Lung (tissue), 12 donors: Measurements from ENCODE around the gene KRT34. TPM values are rescaled to one million over a fixed set of nuclear protein-coding genes. Genes with fewer than 3 reads are reported as not detected.

ENCODE experiments used
- ATAC-seq: fragments of 200-7000 bp; cut with Tn5 transposase; one replicate; pipeline ENCODE4 v1.9.1; 2020; ENCODE audit warnings: moderate number of reproducible peaks; ENCODE audit not compliant: insufficient read depth, low FRiP score
- DNase-seq, 3 donors: peaks; one replicate each; pipeline ENCODE4 v3.0.0-alpha.2; 2013 to 2017
- H3K27ac ChIP-seq, 2 donors: one replicate each; pipeline ENCODE4 v1.5.1; 2013; ENCODE audit warnings: mild to moderate bottlenecking in 2 of 2, moderate library complexity in 2 of 2, control low read depth in 1 of 2, inconsistent platforms in 1 of 2, low read depth in 1 of 2, low read length in 1 of 2
- H3K27me3 ChIP-seq, 3 donors: one replicate each; pipeline ENCODE4 v1.5.1; 2013; ENCODE audit warnings: low read length in 2 of 3; ENCODE audit not compliant: control insufficient read depth in 3 of 3, insufficient read depth in 3 of 3
- H3K36me3 ChIP-seq, 4 donors: one replicate each; pipeline ENCODE4 v1.5.1; 2013; ENCODE audit warnings: low read length in 4 of 4, mild to moderate bottlenecking in 1 of 4, moderate library complexity in 1 of 4; ENCODE audit not compliant: control insufficient read depth in 4 of 4, insufficient read depth in 4 of 4
- H3K4me1 ChIP-seq, 5 donors: one replicate each; pipeline ENCODE4 v1.5.1; 2013; ENCODE audit warnings: low read length in 5 of 5, mild to moderate bottlenecking in 2 of 5, moderate library complexity in 1 of 5; ENCODE audit not compliant: control insufficient read depth in 5 of 5, insufficient read depth in 5 of 5
- H3K4me3 ChIP-seq: one replicate; pipeline ENCODE4 v1.5.1; 2013; ENCODE audit warnings: mild to moderate bottlenecking, control low read depth, moderate library complexity
- H3K9ac ChIP-seq, 2 donors: one replicate each; pipeline ENCODE4 v1.5.1; 2013; ENCODE audit warnings: low read length in 2 of 2, control low read depth in 1 of 2; ENCODE audit not compliant: insufficient read depth in 1 of 2
- H3K9me3 ChIP-seq, 4 donors: one replicate each; pipeline ENCODE4 v1.5.1; 2013; ENCODE audit warnings: low read length in 3 of 4, mild to moderate bottlenecking in 1 of 4, moderate library complexity in 1 of 4; ENCODE audit not compliant: control insufficient read depth in 4 of 4, insufficient read depth in 3 of 4
- WGBS, 2 donors: extraction: QIAGEN DNeasy Blood & Tissue Kit; methylation state at CpG; one replicate each; pipeline ENCODE4 v1.1.7; 2013; 5-methylcytosine and 5-hydroxymethylcytosine counted together
- polyA plus RNA-seq, 2 donors: library from polyadenylated mRNA; stranded (reverse); fragments of 200-250 nt; gene quantifications; one replicate each; pipeline ENCODE4 v1.2.1, GENCODE V29; 2013
- total RNA-seq, 2 donors: library from RNA; depleted of rRNA in 1 of 2; stranded (reverse); fragments of >200 nt in 1 of 2; gene quantifications; one replicate each; pipeline ENCODE4 v1.2.1, GENCODE V29; 2014 to 2021
- TF ChIP-seq, protein P1 (sequence below): IDR thresholded peaks from 2 replicates; pipeline ENCODE4 v1.5.1; 2012; ENCODE audit warnings: mild to moderate bottlenecking; ENCODE audit errors: control extremely low read depth, extremely low read depth
- donor health status: control.
- donor health status: control.
- donor health status: Bipolar disorder and iron deficiency.
- donor health status: healthy.
- donor health status: DM: yes; HTN: yes; CAD: no.

The KRT34 gene
- total and polyA plus RNA-seq, 4 donors: not detected

DNA sequence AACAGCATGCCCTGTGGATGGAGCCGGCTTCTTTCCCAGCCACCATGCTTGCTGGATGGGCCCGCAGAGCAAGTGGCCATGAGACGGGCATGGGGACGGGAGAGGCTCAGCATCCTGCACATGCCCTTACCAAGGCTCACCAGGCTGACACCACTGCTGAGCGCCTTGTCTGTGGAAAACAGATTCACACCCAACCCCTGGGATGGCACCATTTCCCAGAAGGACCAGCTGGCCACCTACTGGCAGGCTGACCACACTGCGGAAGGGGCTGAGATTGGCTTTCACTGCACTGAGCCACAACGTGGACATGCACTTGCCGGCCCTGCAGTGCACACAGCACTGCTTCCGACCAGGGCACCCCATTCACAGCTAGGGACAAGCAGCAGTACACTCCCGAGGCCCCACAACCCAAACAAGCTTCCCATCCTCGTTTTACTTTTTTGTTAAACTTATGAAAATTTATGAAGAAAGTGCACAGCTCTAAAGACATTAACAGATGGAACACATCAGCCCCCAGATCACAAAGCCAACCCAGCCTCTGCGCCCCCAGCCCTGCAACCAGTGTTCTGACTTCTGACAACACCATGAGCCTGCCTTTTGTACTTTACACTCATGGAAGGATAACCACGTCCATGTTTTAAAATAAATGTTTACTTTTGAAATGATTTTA is 52.7 kb downstream of the KRT34 start:
- ATAC-seq: no peak
- H3K27me3 ChIP-seq: no peaks in the 10 kb centered on the region
- peak; percentile 76 to 91 (median 85) for DNase-seq

DNA sequence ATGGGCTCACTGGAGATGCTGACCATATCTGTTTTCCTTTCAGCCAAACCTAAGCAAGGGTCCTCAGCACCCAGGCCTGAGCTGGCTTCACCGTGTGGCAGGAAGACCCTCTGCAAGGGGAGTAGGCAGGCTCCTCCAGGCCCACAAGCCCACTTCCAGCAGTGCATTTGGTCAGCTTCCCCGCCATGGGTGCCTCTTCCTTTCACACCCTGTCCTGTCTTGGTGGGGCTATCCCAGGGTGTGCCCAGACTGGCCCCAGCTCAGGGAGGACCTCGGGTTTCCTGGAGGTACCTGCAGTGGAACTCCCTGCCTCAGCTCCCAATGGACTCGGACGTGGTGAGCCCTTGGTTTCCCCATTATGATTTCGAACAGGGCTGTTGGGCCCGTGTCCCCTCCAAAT is 53.9 kb downstream of the KRT34 start:
- H3K9ac ChIP-seq: no peak overlapping the region
- no peak for DNase-seq

More for the DNA sequence above, 52.7 kb downstream of the KRT34 start:
- no peaks in the 10 kb centered on the region for H3K36me3 ChIP-seq
- H3K4me1 ChIP-seq: peaks cover 0 to 15% (median 0%) of the 10 kb centered on the region in 5 donors
- no peak overlapping the region for H3K27ac ChIP-seq
- no peak overlapping the region for H3K4me3 ChIP-seq
- 53 to 62% methylated on average over 13 of the region's 13 CpGs for WGBS, 2 donors
- TF ChIP-seq, protein P1, sequence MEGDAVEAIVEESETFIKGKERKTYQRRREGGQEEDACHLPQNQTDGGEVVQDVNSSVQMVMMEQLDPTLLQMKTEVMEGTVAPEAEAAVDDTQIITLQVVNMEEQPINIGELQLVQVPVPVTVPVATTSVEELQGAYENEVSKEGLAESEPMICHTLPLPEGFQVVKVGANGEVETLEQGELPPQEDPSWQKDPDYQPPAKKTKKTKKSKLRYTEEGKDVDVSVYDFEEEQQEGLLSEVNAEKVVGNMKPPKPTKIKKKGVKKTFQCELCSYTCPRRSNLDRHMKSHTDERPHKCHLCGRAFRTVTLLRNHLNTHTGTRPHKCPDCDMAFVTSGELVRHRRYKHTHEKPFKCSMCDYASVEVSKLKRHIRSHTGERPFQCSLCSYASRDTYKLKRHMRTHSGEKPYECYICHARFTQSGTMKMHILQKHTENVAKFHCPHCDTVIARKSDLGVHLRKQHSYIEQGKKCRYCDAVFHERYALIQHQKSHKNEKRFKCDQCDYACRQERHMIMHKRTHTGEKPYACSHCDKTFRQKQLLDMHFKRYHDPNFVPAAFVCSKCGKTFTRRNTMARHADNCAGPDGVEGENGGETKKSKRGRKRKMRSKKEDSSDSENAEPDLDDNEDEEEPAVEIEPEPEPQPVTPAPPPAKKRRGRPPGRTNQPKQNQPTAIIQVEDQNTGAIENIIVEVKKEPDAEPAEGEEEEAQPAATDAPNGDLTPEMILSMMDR: peak; percentile 48
- H3K9me3 ChIP-seq: no peaks in the 10 kb centered on the region
- no peak overlapping the region for H3K9ac ChIP-seq

More for the DNA sequence above, 53.9 kb downstream of the KRT34 start:
- peaks cover 0 to 15% (median 0%) of the 10 kb centered on the region in 5 donors for H3K4me1 ChIP-seq
- H3K9me3 ChIP-seq: no peaks in the 10 kb centered on the region
- no peaks in the 10 kb centered on the region for H3K36me3 ChIP-seq
- no peak overlapping the region for H3K27ac ChIP-seq
- TF ChIP-seq, protein P1: no peak
- no peaks in the 10 kb centered on the region for H3K27me3 ChIP-seq
- H3K4me3 ChIP-seq: no peak overlapping the region
- ATAC-seq: no peak
- whole genome bisulfite sequencing, 2 donors: 85 to 86% methylated on average over 7 of the region's 7 CpGs

Other genes starting within 250 kb of the KRT34 start
Only the 30 nearest of the 32 such genes appear.
- gene KRTAP4-5, start 232.5 kb downstream of the KRT34 start, total RNA-seq: not detected
- not detected for gene KRTAP4-5, start 232.5 kb downstream of the KRT34 start, polyA plus RNA-seq
- gene KRTAP4-4, start 221.6 kb downstream of the KRT34 start, total RNA-seq: not detected
- not detected for gene KRTAP4-4, start 221.6 kb downstream of the KRT34 start, polyA plus RNA-seq
- not detected for gene KRTAP4-3, start 214.1 kb downstream of the KRT34 start, total RNA-seq
- gene KRTAP4-3, start 214.1 kb downstream of the KRT34 start, polyA plus RNA-seq: not detected
- gene KRTAP4-2, start 204.1 kb downstream of the KRT34 start, total RNA-seq: not detected
- gene KRTAP4-2, start 204.1 kb downstream of the KRT34 start, polyA plus RNA-seq: not detected
- gene KRTAP4-1, start 197.4 kb downstream of the KRT34 start, total RNA-seq: not detected
- not detected for gene KRTAP4-1, start 197.4 kb downstream of the KRT34 start, polyA plus RNA-seq
- not detected for gene KRTAP9-1, start 192.4 kb downstream of the KRT34 start, total RNA-seq
- gene KRTAP9-1, start 192.4 kb downstream of the KRT34 start, polyA plus RNA-seq: not detected
- not detected for gene KRTAP9-2, start 155.7 kb downstream of the KRT34 start, total RNA-seq
- gene KRTAP9-2, start 155.7 kb downstream of the KRT34 start, polyA plus RNA-seq: not detected
- gene KRTAP9-3, start 149.9 kb downstream of the KRT34 start, total RNA-seq: not detected
- not detected for gene KRTAP9-3, start 149.9 kb downstream of the KRT34 start, polyA plus RNA-seq
- gene KRTAP9-8, start 144.3 kb downstream of the KRT34 start, total RNA-seq: not detected
- not detected for gene KRTAP9-8, start 144.3 kb downstream of the KRT34 start, polyA plus RNA-seq
- not detected for gene KRTAP9-4, start 132.6 kb downstream of the KRT34 start, total RNA-seq
- not detected for gene KRTAP9-4, start 132.6 kb downstream of the KRT34 start, polyA plus RNA-seq
- gene KRTAP9-9, start 126.9 kb downstream of the KRT34 start, total RNA-seq: not detected
- not detected for gene KRTAP9-9, start 126.9 kb downstream of the KRT34 start, polyA plus RNA-seq
- gene KRTAP9-6, start 116.9 kb downstream of the KRT34 start, total RNA-seq: not detected
- not detected for gene KRTAP9-6, start 116.9 kb downstream of the KRT34 start, polyA plus RNA-seq
- gene KRTAP9-7, start 106.6 kb downstream of the KRT34 start, total RNA-seq: not detected
- not detected for gene KRTAP9-7, start 106.6 kb downstream of the KRT34 start, polyA plus RNA-seq
- gene KRTAP29-1, start 79.5 kb downstream of the KRT34 start, total RNA-seq: not detected
- not detected for gene KRTAP29-1, start 79.5 kb downstream of the KRT34 start, polyA plus RNA-seq
- not detected for gene KRTAP16-1, start 73.0 kb downstream of the KRT34 start, total RNA-seq
- gene KRTAP16-1, start 73.0 kb downstream of the KRT34 start, polyA plus RNA-seq: not detected
- not detected for gene KRTAP17-1, start 66.6 kb downstream of the KRT34 start, total RNA-seq
- gene KRTAP17-1, start 66.6 kb downstream of the KRT34 start, polyA plus RNA-seq: not detected
- not detected for gene KRT33A, start 31.5 kb downstream of the KRT34 start, total RNA-seq
- gene KRT33A, start 31.5 kb downstream of the KRT34 start, polyA plus RNA-seq: not detected
- gene KRT33B, start 12.5 kb downstream of the KRT34 start, total RNA-seq: not detected
- gene KRT33B, start 12.5 kb downstream of the KRT34 start, polyA plus RNA-seq: not detected
- gene KRT31, start 15.3 kb upstream of the KRT34 start, total RNA-seq: not detected
- under 1 TPM in 1 of 2 donors, not detected in 1; 0.02 TPM for gene KRT31, start 15.3 kb upstream of the KRT34 start, polyA plus RNA-seq
- not detected for gene KRT37, start 42.3 kb upstream of the KRT34 start, total RNA-seq
- not detected for gene KRT37, start 42.3 kb upstream of the KRT34 start, polyA plus RNA-seq
- not detected for gene KRT38, start 58.7 kb upstream of the KRT34 start, total RNA-seq
- not detected for gene KRT38, start 58.7 kb upstream of the KRT34 start, polyA plus RNA-seq
- not detected for gene KRT32, start 85.1 kb upstream of the KRT34 start, total RNA-seq
- not detected for gene KRT32, start 85.1 kb upstream of the KRT34 start, polyA plus RNA-seq
- gene KRT35, start 98.8 kb upstream of the KRT34 start, total RNA-seq: not detected
- gene KRT35, start 98.8 kb upstream of the KRT34 start, polyA plus RNA-seq: not detected
- gene KRT36, start 107.6 kb upstream of the KRT34 start, total RNA-seq: not detected
- under 1 TPM in 1 of 2 donors, not detected in 1; 0.02 TPM for gene KRT36, start 107.6 kb upstream of the KRT34 start, polyA plus RNA-seq
- 10 to 100 TPM in 1 of 2 donors, 1 to 10 TPM in 1; 7.9 to 11.6 TPM for gene KRT13, start 123.3 kb upstream of the KRT34 start, total RNA-seq
- gene KRT13, start 123.3 kb upstream of the KRT34 start, polyA plus RNA-seq: 10 to 100 TPM in 1 of 2 donors, 1 to 10 TPM in 1; 4.0 to 16.1 TPM
- gene KRT15, start 136.6 kb upstream of the KRT34 start, total RNA-seq: 10 to 100 TPM; 20.4 to 51.7 TPM
- 10 to 100 TPM; 15.2 to 33.6 TPM for gene KRT15, start 136.6 kb upstream of the KRT34 start, polyA plus RNA-seq
- gene KRT19, start 146.0 kb upstream of the KRT34 start, total RNA-seq: 100 to 1,000 TPM; 495 to 770 TPM
- gene KRT19, start 146.0 kb upstream of the KRT34 start, polyA plus RNA-seq: 100 to 1,000 TPM; 637 to 811 TPM
- gene KRT9, start 189.8 kb upstream of the KRT34 start, total RNA-seq: not detected
- not detected for gene KRT9, start 189.8 kb upstream of the KRT34 start, polyA plus RNA-seq
- gene KRT14, start 204.6 kb upstream of the KRT34 start, total RNA-seq: under 1 TPM in 1 of 2 donors, not detected in 1; 0.71 TPM
- under 1 TPM; 0.37 to 0.63 TPM for gene KRT14, start 204.6 kb upstream of the KRT34 start, polyA plus RNA-seq
- under 1 TPM in 1 of 2 donors, not detected in 1; 0.28 TPM for gene KRT16, start 230.5 kb upstream of the KRT34 start, total RNA-seq
- gene KRT16, start 230.5 kb upstream of the KRT34 start, polyA plus RNA-seq: under 1 TPM; 0.10 to 0.18 TPM